Smooth muscle cell (in vitro differentiated cells): ENCODE data around the gene CD52. TPM values are rescaled to one million over a fixed set of nuclear protein-coding genes. Genes with fewer than 3 reads are reported as not detected.

Source experiments
- DNase-seq: peaks from one replicate; lab custom pipeline; 2025; ENCODE audit not compliant: unreplicated experiment; lab: John Stamatoyannopoulos, UW
- H2AFZ ChIP-seq: fragments of 200-600 bp; sonication (generic); 2 replicates; pipeline ENCODE4 v1.6.0; 2016; ENCODE audit warnings: antibody characterized with exemption, low read depth, mild to moderate bottlenecking
- H3F3A ChIP-seq: fragments of 200-600 bp; sonication (generic); 2 replicates; pipeline ENCODE4 v1.6.0; 2017; ENCODE audit warnings: antibody characterized with exemption, low read depth
- H3K27ac ChIP-seq: fragments of 200-600 bp; sonication (generic); 2 replicates; pipeline ENCODE4 v1.5.1; 2016; ENCODE audit warnings: low read depth, mild to moderate bottlenecking
- H3K27me3 ChIP-seq: fragments of 200-600 bp; sonication (generic); 2 replicates; pipeline ENCODE4 v1.6.1; 2016; ENCODE audit warnings: low read depth, mild to moderate bottlenecking
- H3K36me3 ChIP-seq: fragments of 200-600 bp; sonication (generic); 2 replicates; pipeline ENCODE4 v1.5.1; 2016; ENCODE audit warnings: low read depth
- H3K4me1 ChIP-seq: fragments of 200-600 bp; sonication (generic); 2 replicates; pipeline ENCODE4 v1.5.1; 2016; ENCODE audit warnings: low read depth
- H3K4me2 ChIP-seq: fragments of 200-600 bp; sonication (generic); 2 replicates; pipeline ENCODE4 v1.6.0; 2016; ENCODE audit warnings: mild to moderate bottlenecking
- H3K4me3 ChIP-seq: fragments of 200-600 bp; sonication (generic); 2 replicates; pipeline ENCODE4 v1.5.1; 2016; ENCODE audit warnings: mild to moderate bottlenecking
- H3K79me2 ChIP-seq: fragments of 200-600 bp; sonication (generic); 2 replicates; pipeline ENCODE4 v1.6.0; 2016; ENCODE audit warnings: low read depth, mild to moderate bottlenecking
- H3K9ac ChIP-seq: fragments of 200-600 bp; sonication (generic); 2 replicates; pipeline ENCODE4 v1.6.0; 2016; ENCODE audit warnings: low read depth
- H3K9me3 ChIP-seq: fragments of 200-600 bp; sonication (generic); replicated peaks from 2 replicates; pipeline ENCODE4 v1.5.1; 2016; ENCODE audit warnings: low read depth
- H4K20me1 ChIP-seq: fragments of 200-600 bp; sonication (generic); 2 replicates; pipeline ENCODE4 v1.6.0; 2016; ENCODE audit warnings: low read depth
- CTCF ChIP-seq: fragments of 200-600 bp; sonication (generic); IDR thresholded peaks from 2 replicates; pipeline ENCODE4 v1.5.1; 2017; ENCODE audit warnings: borderline replicate concordance, mild to moderate bottlenecking, antibody characterized with exemption; ENCODE audit not compliant: insufficient read depth, poor library complexity, severe bottlenecking
- WGBS: methylation state at CpG from one replicate; pipeline ENCODE4 v1.1.7; 2016; ENCODE audit warnings: low lambda C conversion rate; 5-methylcytosine and 5-hydroxymethylcytosine counted together
- polyA plus RNA-seq: library from polyadenylated mRNA; unstranded; fragments of >200 nt; fragmentation: Nextera tagmentation; extraction: Ambion mirVana; gene quantifications from 2 replicates; pipeline ENCODE4 v1.2.1, GENCODE V29; 2016
- total RNA-seq: library from RNA; depleted of rRNA; stranded (reverse); fragments of >200 nt; gene quantifications from 2 replicates; pipeline ENCODE4 v1.2.3, GENCODE V29; 2014

Gene CD52
- total and polyA plus RNA-seq, 2 experiments from 2014 or later, result 0.39 TPM; not detected in 1

GRCh38 chr1:26283871-26284596, 33.7 kb upstream of the CD52 start:
- DNase-seq, result no peak
- peaks cover 38% of the 10 kb centered on the region for H4K20me1 ChIP-seq
- TF ChIP-seq CTCF, result no peak
- H3K4me2 ChIP-seq, result peak overlapping the region; percentile 94
- H3K9ac ChIP-seq, result no peak overlapping the region
- no peaks in the 10 kb centered on the region for H3K9me3 ChIP-seq
- H3K4me1 ChIP-seq, result peaks cover 37% of the 10 kb centered on the region
- no peaks in the 10 kb centered on the region for H3K27me3 ChIP-seq
- WGBS, result 95% methylated on average over 12 of the region's 12 CpGs
- peak overlapping the region; percentile 96 for H3K27ac ChIP-seq
- peaks cover 19% of the 10 kb centered on the region for H3F3A ChIP-seq
- no peak overlapping the region for H2AFZ ChIP-seq
- H3K79me2 ChIP-seq, result no peaks in the 10 kb centered on the region
- no peaks in the 10 kb centered on the region for H3K36me3 ChIP-seq
- no peak overlapping the region for H3K4me3 ChIP-seq

- Histone ChIP-seq H3K4me2 (peak overlapping the region; percentile 94), H3K27ac (peak overlapping the region; percentile 96), H3K4me1 (peaks cover 31% of the 10 kb centered on the region), H2AFZ (no peak overlapping the region), H3K79me2 (no peaks in the 10 kb centered on the region), H3F3A (peaks cover 12% of the 10 kb centered on the region), H3K36me3 (no peaks in the 10 kb centered on the region), H3K9me3 (no peaks in the 10 kb centered on the region), H3K27me3 (no peaks in the 10 kb centered on the region), H4K20me1 (peaks cover 38% of the 10 kb centered on the region), H3K9ac (no peak overlapping the region), H3K4me3 (no peak overlapping the region)
- 18% methylated on average over 22 of the region's 22 CpGs for WGBS
- peak; percentile 38 for TF ChIP-seq CTCF
- DNase-seq, result peak; percentile 52
Observed at GRCh38 chr1:26284597-26285347, 33.0 kb upstream of the CD52 start.

- DNase-seq, result no peak
Observed at GRCh38 chr1:26285366-26286063, 32.2 kb upstream of the CD52 start.

More at GRCh38 chr1:26285366-26286063, 32.2 kb upstream of the CD52 start:
- peaks cover 37% of the 10 kb centered on the region for H4K20me1 ChIP-seq
- peak overlapping the region; percentile 52 for H3K4me2 ChIP-seq
- TF ChIP-seq CTCF, result peak; percentile 24
- WGBS, result 77% methylated on average over 19 of the region's 19 CpGs
- peaks cover 30% of the 10 kb centered on the region for H3K4me1 ChIP-seq
- H3K9ac ChIP-seq, result no peak overlapping the region
- H3K9me3 ChIP-seq, result no peaks in the 10 kb centered on the region
- H3K27me3 ChIP-seq, result no peaks in the 10 kb centered on the region
- no peak overlapping the region for H3K4me3 ChIP-seq
- H2AFZ ChIP-seq, result no peak overlapping the region
- H3F3A ChIP-seq, result peaks cover 12% of the 10 kb centered on the region
- H3K27ac ChIP-seq, result peak overlapping the region; percentile 96
- no peaks in the 10 kb centered on the region for H3K79me2 ChIP-seq
- no peaks in the 10 kb centered on the region for H3K36me3 ChIP-seq
